Brain microvascular endothelial cell (primary cell): Measurements from ENCODE around the gene EYS.

Experiments used
- DNase-seq: peaks from one replicate; pipeline ENCODE4 v3.0.0-alpha.2; 2020
- H3K27ac ChIP-seq: fragments of 250-450 bp; sonication (Bioruptor Pico); 2 replicates; pipeline ENCODE4 v1.5.1; 2020; ENCODE audit warnings: mild to moderate bottlenecking, moderate library complexity
- H3K27me3 ChIP-seq: fragments of 250-450 bp; sonication (Bioruptor Pico); replicated peaks from 2 replicates; pipeline ENCODE4 v1.5.1; 2020; ENCODE audit warnings: mild to moderate bottlenecking
- H3K36me3 ChIP-seq: fragments of 250-450 bp; sonication (Bioruptor Pico); replicated peaks from 2 replicates; pipeline ENCODE4 v1.5.1; 2020; ENCODE audit warnings: mild to moderate bottlenecking
- H3K4me3 ChIP-seq: 2 replicates; pipeline ENCODE4 v1.5.1; 2011; ENCODE audit warnings: low read depth, mild to moderate bottlenecking, control low read depth, low read length, moderate library complexity
- CTCF ChIP-seq: IDR thresholded peaks from 2 replicates; pipeline ENCODE4 v1.5.1; 2011; ENCODE audit warnings: low read depth, mild to moderate bottlenecking, moderate library complexity, low read length, control low read depth, inconsistent platforms; ENCODE audit errors: missing control alignments
- in situ Hi-C: cut with HindIII; loops from 2 replicates; pipeline ENCODE4 v1.10.0; 2017; ENCODE audit warnings: low sequenced_read_pairs, low pct_ligation_motif_present

EYS gene

GRCh38 chr6:63730311-63730710 lies 1976.7 kb downstream of the EYS start:
- no peak for DNase-seq
- in situ Hi-C loops, result no loop called here
- Histone ChIP-seq H3K27me3 (no peaks in the 10 kb centered on the region), H3K4me3 (no peak overlapping the region), H3K36me3 (no peaks in the 10 kb centered on the region), H3K27ac (no peak overlapping the region)
- no peak for TF ChIP-seq CTCF

GRCh38 chr6:63724721-63725120 lies 1982.3 kb downstream of the EYS start:
- Histone ChIP-seq H3K36me3 (no peaks in the 10 kb centered on the region), H3K27me3 (no peaks in the 10 kb centered on the region), H3K27ac (no peak overlapping the region), H3K4me3 (no peak overlapping the region)
- no peak for TF ChIP-seq CTCF
- in situ Hi-C loops, result no loop called here
- DNase-seq, result no peak

GRCh38 chr6:63721181-63721580 lies 1985.8 kb downstream of the EYS start:
- in situ Hi-C loops, result no loop called here
- H3K36me3 ChIP-seq, result no peaks in the 10 kb centered on the region
- H3K27ac ChIP-seq, result no peak overlapping the region
- H3K27me3 ChIP-seq, result no peaks in the 10 kb centered on the region
- TF ChIP-seq CTCF, result no peak
- H3K4me3 ChIP-seq, result no peak overlapping the region
- no peak for DNase-seq

- Histone ChIP-seq H3K27ac (no peak overlapping the region), H3K4me3 (no peak overlapping the region), H3K36me3 (peaks cover 13% of the 10 kb centered on the region), H3K27me3 (no peaks in the 10 kb centered on the region)
- DNase-seq, result no peak
- in situ Hi-C loops, result no loop called here
- TF ChIP-seq CTCF, result no peak
Measured at GRCh38 chr6:63716169-63716568, 1990.9 kb downstream of the EYS start.

- no peak overlapping the region for H3K27ac ChIP-seq
- in situ Hi-C loops, result no loop called here
Measured at GRCh38 chr6:63714091-63714490, 1992.9 kb downstream of the EYS start.

More at GRCh38 chr6:63714091-63714490, 1992.9 kb downstream of the EYS start:
- no peak for DNase-seq
- H3K4me3 ChIP-seq, result no peak overlapping the region
- no peak for TF ChIP-seq CTCF
- peaks cover 18% of the 10 kb centered on the region for H3K36me3 ChIP-seq
- H3K27me3 ChIP-seq, result no peaks in the 10 kb centered on the region
